HEK293 (cell line): ENCODE results near the gene PLA2G2A.

ENCODE experiments used
- FEZF1 ChIP-seq: fragments of 450-650 bp; formaldehyde crosslinking; IDR thresholded peaks from 2 replicates; pipeline ENCODE4 v1.5.1; 2016; ENCODE audit warnings: missing biosample characterization, missing genetic modification characterization
- GLI4 ChIP-seq: fragments of 450-650 bp; formaldehyde crosslinking; IDR thresholded peaks from 2 replicates; pipeline ENCODE4 v1.5.1; 2016; ENCODE audit warnings: missing biosample characterization, missing genetic modification characterization
- KLF8 ChIP-seq: fragments of 450-650 bp; formaldehyde crosslinking; IDR thresholded peaks from 2 replicates; pipeline ENCODE4 v1.5.1; 2016; ENCODE audit warnings: missing biosample characterization, missing genetic modification characterization
- REPIN1 ChIP-seq: fragments of 450-650 bp; formaldehyde crosslinking; IDR thresholded peaks from 2 replicates; pipeline ENCODE4 v1.5.1; 2017; ENCODE audit warnings: missing biosample characterization, missing genetic modification characterization, low read depth
- ZBTB20 ChIP-seq: fragments of 450-650 bp; formaldehyde crosslinking; IDR thresholded peaks from 2 replicates; pipeline ENCODE4 v1.5.1; 2016; ENCODE audit warnings: missing biosample characterization, missing genetic modification characterization
- ZBTB8A ChIP-seq: fragments of 450-650 bp; formaldehyde crosslinking; IDR thresholded peaks from 2 replicates; pipeline ENCODE4 v1.5.1; 2016; ENCODE audit warnings: missing biosample characterization, missing genetic modification characterization
- ZNF112 ChIP-seq: fragments of 450-650 bp; formaldehyde crosslinking; IDR thresholded peaks from 2 replicates; pipeline ENCODE4 v1.5.0; 2017; ENCODE audit warnings: missing biosample characterization, missing genetic modification characterization
- ZNF19 ChIP-seq: fragments of 450-650 bp; formaldehyde crosslinking; IDR thresholded peaks from 2 replicates; pipeline ENCODE4; 2016; ENCODE audit warnings: missing biosample characterization, missing genetic modification characterization, low read depth
- ZNF221 ChIP-seq: fragments of 450-650 bp; formaldehyde crosslinking; IDR thresholded peaks from 2 replicates; pipeline ENCODE4 v1.5.1; 2017; ENCODE audit warnings: missing biosample characterization, missing genetic modification characterization, borderline replicate concordance
- ZNF223 ChIP-seq: fragments of 450-650 bp; formaldehyde crosslinking; IDR thresholded peaks from 2 replicates; pipeline ENCODE4 v1.5.1; 2016; ENCODE audit warnings: missing biosample characterization, missing genetic modification characterization
- ZNF23 ChIP-seq: fragments of 450-650 bp; formaldehyde crosslinking; IDR thresholded peaks from 2 replicates; pipeline ENCODE4 v1.5.1; 2016; ENCODE audit warnings: missing biosample characterization, missing genetic modification characterization, borderline replicate concordance
- ZNF248 ChIP-seq: fragments of 450-650 bp; formaldehyde crosslinking; IDR thresholded peaks from 2 replicates; pipeline ENCODE4 v1.5.1; 2017; ENCODE audit warnings: missing biosample characterization, missing genetic modification characterization
- ZNF266 ChIP-seq: fragments of 450-650 bp; formaldehyde crosslinking; IDR thresholded peaks from 2 replicates; pipeline ENCODE4 v1.5.1; 2016; ENCODE audit warnings: missing biosample characterization, missing genetic modification characterization, low read depth
- ZNF335 ChIP-seq: fragments of 450-650 bp; formaldehyde crosslinking; conservative IDR thresholded peaks from 2 replicates; pipeline ENCODE4 v1.5.1; 2016; ENCODE audit warnings: missing biosample characterization, missing genetic modification characterization
- ZNF350 ChIP-seq: fragments of 450-650 bp; formaldehyde crosslinking; IDR thresholded peaks from 2 replicates; pipeline ENCODE4 v1.5.0; 2017; ENCODE audit warnings: missing biosample characterization, mild to moderate bottlenecking, missing genetic modification characterization
- ZNF366 ChIP-seq: fragments of 450-650 bp; formaldehyde crosslinking; conservative IDR thresholded peaks from 2 replicates; pipeline ENCODE4 v1.5.1; 2016; ENCODE audit warnings: missing biosample characterization, missing genetic modification characterization
- ZNF416 ChIP-seq: fragments of 450-650 bp; formaldehyde crosslinking; IDR thresholded peaks from 2 replicates; pipeline ENCODE4 v1.5.1; 2016; ENCODE audit warnings: missing biosample characterization, missing genetic modification characterization
- ZNF426 ChIP-seq: fragments of 450-650 bp; formaldehyde crosslinking; IDR thresholded peaks from 2 replicates; pipeline ENCODE4 v1.5.1; 2017; ENCODE audit warnings: missing biosample characterization, missing genetic modification characterization, mild to moderate bottlenecking, inconsistent platforms, moderate library complexity
- ZNF558 ChIP-seq: fragments of 450-650 bp; formaldehyde crosslinking; IDR thresholded peaks from 2 replicates; pipeline ENCODE4 v1.5.1; 2016; ENCODE audit warnings: missing biosample characterization, missing genetic modification characterization
- ZNF843 ChIP-seq: fragments of 450-650 bp; formaldehyde crosslinking; IDR thresholded peaks from 2 replicates; pipeline ENCODE4 v1.5.1; 2016; ENCODE audit warnings: missing biosample characterization, missing genetic modification characterization
- ZSCAN16 ChIP-seq: fragments of 450-650 bp; formaldehyde crosslinking; IDR thresholded peaks from 2 replicates; pipeline ENCODE4 v1.5.1; 2016; ENCODE audit warnings: missing biosample characterization, missing genetic modification characterization
- TF ChIP-seq, protein P1 (sequence below): fragments of 450-650 bp; formaldehyde crosslinking; IDR thresholded peaks from 2 replicates; pipeline ENCODE4 v1.5.1; 2017; ENCODE audit warnings: missing biosample characterization, missing genetic modification characterization
- TF ChIP-seq, protein P2 (sequence below): fragments of 450-650 bp; formaldehyde crosslinking; optimal IDR thresholded peaks from 2 replicates; pipeline ENCODE3; 2016; ENCODE audit warnings: missing biosample characterization, mild to moderate bottlenecking, missing genetic modification characterization
- TF ChIP-seq, protein P3 (sequence below): fragments of 450-650 bp; formaldehyde crosslinking; IDR thresholded peaks from 2 replicates; pipeline ENCODE4 v1.5.1; 2016; ENCODE audit warnings: missing biosample characterization, missing genetic modification characterization
- TF ChIP-seq, protein P4 (sequence below): fragments of 450-650 bp; formaldehyde crosslinking; IDR thresholded peaks from 2 replicates; pipeline ENCODE4 v1.5.1; 2016; ENCODE audit warnings: missing biosample characterization, missing genetic modification characterization
- TF ChIP-seq, protein P5 (sequence below): fragments of 450-650 bp; formaldehyde crosslinking; IDR thresholded peaks from 2 replicates; pipeline ENCODE4 v1.5.1; 2016; ENCODE audit warnings: missing biosample characterization, missing genetic modification characterization
- TF ChIP-seq, protein P6 (sequence below): fragments of 450-650 bp; formaldehyde crosslinking; conservative IDR thresholded peaks from 2 replicates; pipeline ENCODE4 v1.5.1; 2016; ENCODE audit warnings: low read depth, missing biosample characterization, missing genetic modification characterization
- TF ChIP-seq, protein P7 (sequence below): fragments of 450-650 bp; formaldehyde crosslinking; IDR thresholded peaks from 2 replicates; pipeline ENCODE4 v1.5.1; 2016; ENCODE audit warnings: missing biosample characterization, missing genetic modification characterization

PLA2G2A gene

DNA sequence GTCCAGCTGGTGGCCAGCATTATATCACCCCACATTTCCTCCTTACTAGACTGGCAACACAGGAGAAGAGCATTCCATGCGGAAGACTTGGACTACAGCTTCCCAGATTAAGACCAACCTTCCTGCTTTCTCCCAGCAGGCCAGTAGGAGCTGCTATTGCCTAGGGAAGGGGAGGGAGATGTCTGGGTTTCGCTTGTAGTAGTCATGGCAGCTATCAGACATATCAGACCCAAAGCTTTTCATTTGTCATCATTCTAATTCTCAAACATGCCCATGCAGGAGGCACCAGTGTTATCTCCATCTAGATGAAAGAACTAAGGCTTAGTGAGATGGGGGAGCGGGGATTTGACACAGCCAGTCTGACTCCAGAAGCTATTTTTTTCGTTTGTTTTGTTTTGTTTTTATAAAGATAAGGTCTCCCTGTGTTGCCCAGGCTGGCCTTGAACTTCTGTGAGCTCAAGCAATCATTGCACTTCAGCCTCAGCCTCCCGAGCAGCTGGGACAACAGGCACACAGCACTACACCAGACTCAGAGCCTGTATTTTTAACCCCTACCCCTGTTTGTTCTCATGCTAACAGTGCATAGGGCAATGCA, 4.5 kb downstream of the PLA2G2A start (continued):
- TF ChIP-seq, protein P1, sequence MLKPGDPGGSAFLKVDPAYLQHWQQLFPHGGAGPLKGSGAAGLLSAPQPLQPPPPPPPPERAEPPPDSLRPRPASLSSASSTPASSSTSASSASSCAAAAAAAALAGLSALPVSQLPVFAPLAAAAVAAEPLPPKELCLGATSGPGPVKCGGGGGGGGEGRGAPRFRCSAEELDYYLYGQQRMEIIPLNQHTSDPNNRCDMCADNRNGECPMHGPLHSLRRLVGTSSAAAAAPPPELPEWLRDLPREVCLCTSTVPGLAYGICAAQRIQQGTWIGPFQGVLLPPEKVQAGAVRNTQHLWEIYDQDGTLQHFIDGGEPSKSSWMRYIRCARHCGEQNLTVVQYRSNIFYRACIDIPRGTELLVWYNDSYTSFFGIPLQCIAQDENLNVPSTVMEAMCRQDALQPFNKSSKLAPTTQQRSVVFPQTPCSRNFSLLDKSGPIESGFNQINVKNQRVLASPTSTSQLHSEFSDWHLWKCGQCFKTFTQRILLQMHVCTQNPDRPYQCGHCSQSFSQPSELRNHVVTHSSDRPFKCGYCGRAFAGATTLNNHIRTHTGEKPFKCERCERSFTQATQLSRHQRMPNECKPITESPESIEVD (tag by site-specific recombination) = no peak
- TF ChIP-seq, protein P2, sequence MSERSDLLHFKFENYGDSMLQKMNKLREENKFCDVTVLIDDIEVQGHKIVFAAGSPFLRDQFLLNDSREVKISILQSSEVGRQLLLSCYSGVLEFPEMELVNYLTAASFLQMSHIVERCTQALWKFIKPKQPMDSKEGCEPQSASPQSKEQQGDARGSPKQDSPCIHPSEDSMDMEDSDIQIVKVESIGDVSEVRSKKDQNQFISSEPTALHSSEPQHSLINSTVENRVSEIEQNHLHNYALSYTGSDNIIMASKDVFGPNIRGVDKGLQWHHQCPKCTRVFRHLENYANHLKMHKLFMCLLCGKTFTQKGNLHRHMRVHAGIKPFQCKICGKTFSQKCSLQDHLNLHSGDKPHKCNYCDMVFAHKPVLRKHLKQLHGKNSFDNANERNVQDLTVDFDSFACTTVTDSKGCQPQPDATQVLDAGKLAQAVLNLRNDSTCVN = no peak
- TF ChIP-seq, protein P3, sequence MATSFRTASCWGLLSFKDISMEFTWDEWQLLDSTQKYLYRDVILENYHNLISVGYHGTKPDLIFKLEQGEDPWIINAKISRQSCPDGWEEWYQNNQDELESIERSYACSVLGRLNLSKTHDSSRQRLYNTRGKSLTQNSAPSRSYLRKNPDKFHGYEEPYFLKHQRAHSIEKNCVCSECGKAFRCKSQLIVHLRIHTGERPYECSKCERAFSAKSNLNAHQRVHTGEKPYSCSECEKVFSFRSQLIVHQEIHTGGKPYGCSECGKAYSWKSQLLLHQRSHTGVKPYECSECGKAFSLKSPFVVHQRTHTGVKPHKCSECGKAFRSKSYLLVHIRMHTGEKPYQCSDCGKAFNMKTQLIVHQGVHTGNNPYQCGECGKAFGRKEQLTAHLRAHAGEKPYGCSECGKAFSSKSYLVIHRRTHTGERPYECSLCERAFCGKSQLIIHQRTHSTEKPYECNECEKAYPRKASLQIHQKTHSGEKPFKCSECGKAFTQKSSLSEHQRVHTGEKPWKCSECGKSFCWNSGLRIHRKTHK (tag by site-specific recombination) = no peak
- TF ChIP-seq REPIN1 (tag by site-specific recombination) (no peak), ZNF248 (tag by site-specific recombination) (no peak), FEZF1 (tag by site-specific recombination) (0 out of 2 replicates have a peak, but pooled peaks have one; percentile 10), ZNF366 (no peak), GLI4 (tag by site-specific recombination) (no peak), KLF8 (tag by site-specific recombination) (no peak), ZNF221 (tag by site-specific recombination) (no peak), ZNF112 (tag by site-specific recombination) (no peak), ZNF426 (no peak), ZNF19 (no peak), ZNF266 (tag by site-specific recombination) (no peak), ZNF558 (tag by site-specific recombination) (no peak), ZSCAN16 (tag by site-specific recombination) (no peak), ZNF23 (tag by site-specific recombination) (no peak), ZNF335 (tag by site-specific recombination) (no peak), ZBTB20 (no peak), ZNF350 (tag by site-specific recombination) (no peak), ZNF416 (peak; percentile 73; the same call in 1 of the 2 replicates), ZBTB8A (tag by site-specific recombination) (peak; percentile 32; the same call in 1 of the 2 replicates), ZNF843 (tag by site-specific recombination) (no peak), ZNF223 (tag by site-specific recombination) (no peak)
- TF ChIP-seq, protein P4, sequence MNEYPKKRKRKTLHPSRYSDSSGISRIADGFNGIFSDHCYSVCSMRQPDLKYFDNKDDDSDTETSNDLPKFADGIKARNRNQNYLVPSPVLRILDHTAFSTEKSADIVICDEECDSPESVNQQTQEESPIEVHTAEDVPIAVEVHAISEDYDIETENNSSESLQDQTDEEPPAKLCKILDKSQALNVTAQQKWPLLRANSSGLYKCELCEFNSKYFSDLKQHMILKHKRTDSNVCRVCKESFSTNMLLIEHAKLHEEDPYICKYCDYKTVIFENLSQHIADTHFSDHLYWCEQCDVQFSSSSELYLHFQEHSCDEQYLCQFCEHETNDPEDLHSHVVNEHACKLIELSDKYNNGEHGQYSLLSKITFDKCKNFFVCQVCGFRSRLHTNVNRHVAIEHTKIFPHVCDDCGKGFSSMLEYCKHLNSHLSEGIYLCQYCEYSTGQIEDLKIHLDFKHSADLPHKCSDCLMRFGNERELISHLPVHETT (tag by site-specific recombination) = no peak
- TF ChIP-seq, protein P5, sequence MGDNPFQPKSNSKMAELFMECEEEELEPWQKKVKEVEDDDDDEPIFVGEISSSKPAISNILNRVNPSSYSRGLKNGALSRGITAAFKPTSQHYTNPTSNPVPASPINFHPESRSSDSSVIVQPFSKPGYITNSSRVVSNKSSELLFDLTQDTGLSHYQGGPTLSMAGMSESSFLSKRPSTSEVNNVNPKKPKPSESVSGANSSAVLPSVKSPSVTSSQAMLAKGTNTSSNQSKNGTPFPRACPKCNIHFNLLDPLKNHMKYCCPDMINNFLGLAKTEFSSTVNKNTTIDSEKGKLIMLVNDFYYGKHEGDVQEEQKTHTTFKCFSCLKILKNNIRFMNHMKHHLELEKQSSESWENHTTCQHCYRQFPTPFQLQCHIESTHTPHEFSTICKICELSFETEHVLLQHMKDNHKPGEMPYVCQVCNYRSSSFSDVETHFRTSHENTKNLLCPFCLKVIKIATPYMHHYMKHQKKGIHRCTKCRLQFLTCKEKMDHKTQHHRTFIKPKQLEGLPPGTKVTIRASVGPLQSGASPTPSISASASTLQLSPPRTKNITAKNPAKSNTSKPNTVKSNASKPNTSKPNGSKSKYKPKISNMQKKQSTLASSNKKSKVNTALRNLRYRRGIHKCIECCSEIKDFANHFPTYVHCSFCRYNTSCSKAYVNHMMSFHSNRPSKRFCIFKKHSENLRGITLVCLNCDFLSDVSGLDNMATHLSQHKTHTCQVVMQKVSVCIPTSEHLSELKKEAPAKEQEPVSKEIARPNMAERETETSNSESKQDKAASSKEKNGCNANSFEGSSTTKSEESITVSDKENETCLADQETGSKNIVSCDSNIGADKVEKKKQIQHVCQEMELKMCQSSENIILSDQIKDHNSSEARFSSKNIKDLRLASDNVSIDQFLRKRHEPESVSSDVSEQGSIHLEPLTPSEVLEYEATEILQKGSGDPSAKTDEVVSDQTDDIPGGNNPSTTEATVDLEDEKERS (tag by site-specific recombination) = no peak
- TF ChIP-seq, protein P6, sequence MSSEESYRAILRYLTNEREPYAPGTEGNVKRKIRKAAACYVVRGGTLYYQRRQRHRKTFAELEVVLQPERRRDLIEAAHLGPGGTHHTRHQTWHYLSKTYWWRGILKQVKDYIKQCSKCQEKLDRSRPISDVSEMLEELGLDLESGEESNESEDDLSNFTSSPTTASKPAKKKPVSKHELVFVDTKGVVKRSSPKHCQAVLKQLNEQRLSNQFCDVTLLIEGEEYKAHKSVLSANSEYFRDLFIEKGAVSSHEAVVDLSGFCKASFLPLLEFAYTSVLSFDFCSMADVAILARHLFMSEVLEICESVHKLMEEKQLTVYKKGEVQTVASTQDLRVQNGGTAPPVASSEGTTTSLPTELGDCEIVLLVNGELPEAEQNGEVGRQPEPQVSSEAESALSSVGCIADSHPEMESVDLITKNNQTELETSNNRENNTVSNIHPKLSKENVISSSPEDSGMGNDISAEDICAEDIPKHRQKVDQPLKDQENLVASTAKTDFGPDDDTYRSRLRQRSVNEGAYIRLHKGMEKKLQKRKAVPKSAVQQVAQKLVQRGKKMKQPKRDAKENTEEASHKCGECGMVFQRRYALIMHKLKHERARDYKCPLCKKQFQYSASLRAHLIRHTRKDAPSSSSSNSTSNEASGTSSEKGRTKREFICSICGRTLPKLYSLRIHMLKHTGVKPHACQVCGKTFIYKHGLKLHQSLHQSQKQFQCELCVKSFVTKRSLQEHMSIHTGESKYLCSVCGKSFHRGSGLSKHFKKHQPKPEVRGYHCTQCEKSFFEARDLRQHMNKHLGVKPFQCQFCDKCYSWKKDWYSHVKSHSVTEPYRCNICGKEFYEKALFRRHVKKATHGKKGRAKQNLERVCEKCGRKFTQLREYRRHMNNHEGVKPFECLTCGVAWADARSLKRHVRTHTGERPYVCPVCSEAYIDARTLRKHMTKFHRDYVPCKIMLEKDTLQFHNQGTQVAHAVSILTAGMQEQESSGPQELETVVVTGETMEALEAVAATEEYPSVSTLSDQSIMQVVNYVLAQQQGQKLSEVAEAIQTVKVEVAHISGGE (tag by site-specific recombination) = no peak
- TF ChIP-seq, protein P7, sequence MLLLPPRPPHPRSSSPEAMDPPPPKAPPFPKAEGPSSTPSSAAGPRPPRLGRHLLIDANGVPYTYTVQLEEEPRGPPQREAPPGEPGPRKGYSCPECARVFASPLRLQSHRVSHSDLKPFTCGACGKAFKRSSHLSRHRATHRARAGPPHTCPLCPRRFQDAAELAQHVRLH = no peak
